Kidney (tissue), 14 donors: Measurements from ENCODE around the gene IPCEF1. TPM values are rescaled to one million over a fixed set of nuclear protein-coding genes. Genes with fewer than 3 reads are reported as not detected.

Experiments used
- DNase-seq, 5 donors: peaks; one replicate each; pipeline ENCODE4 v3.0.0-alpha.2; 2013 to 2020
- FAIRE-seq: peaks from 2 replicates; lab custom pipeline; 2012; peaks lifted over from hg19 to GRCh38; lab: Jason Lieb, UNC
- H3K27ac ChIP-seq, 2 donors: one replicate each; pipeline ENCODE4 v1.7.0; 2013; ENCODE audit warnings: low read depth in 2 of 2, low read length in 2 of 2, inconsistent platforms in 1 of 2
- H3K27me3 ChIP-seq: one replicate; pipeline ENCODE4 v1.7.1; 2013; ENCODE audit warnings: low read length, inconsistent platforms; ENCODE audit not compliant: control insufficient read depth, insufficient read depth
- H3K36me3 ChIP-seq, 3 donors: one replicate each; pipeline versions ENCODE4 v1.7.0 to v1.7.1; 2013; ENCODE audit warnings: low read length in 3 of 3, control low read depth in 1 of 3, inconsistent platforms in 1 of 3; ENCODE audit not compliant: insufficient read depth in 3 of 3, control insufficient read depth in 2 of 3
- H3K4me1 ChIP-seq, 3 donors: one replicate each; pipeline versions ENCODE4 v1.7.0 to v1.7.1; 2013; ENCODE audit warnings: low read length in 3 of 3, inconsistent platforms in 1 of 3, low read depth in 1 of 3; ENCODE audit not compliant: control insufficient read depth in 2 of 3, insufficient read depth in 2 of 3
- H3K4me3 ChIP-seq, 3 donors: one replicate each; pipeline versions ENCODE4 v1.7.0 to v1.8.1; 2013; ENCODE audit warnings: low read length in 3 of 3, control low read depth in 1 of 3, inconsistent platforms in 1 of 3
- H3K9ac ChIP-seq, 3 donors: one replicate each; pipeline versions ENCODE4 v1.7.0 to v1.7.1; 2013; ENCODE audit warnings: low read length in 3 of 3, control low read depth in 1 of 3, inconsistent platforms in 1 of 3
- H3K9me3 ChIP-seq, 3 donors: one replicate each; pipeline versions ENCODE4 v1.7.0 to v1.7.1; 2013; ENCODE audit warnings: low read length in 3 of 3, control low read depth in 1 of 3, inconsistent platforms in 1 of 3; ENCODE audit not compliant: control insufficient read depth in 2 of 3, insufficient read depth in 1 of 3
- intact Hi-C: fragments of 100-400 bp; cut with DNase I; formaldehyde crosslinking; loops from one replicate; pipeline ENCODE4 v1.11.1; 2022
- polyA plus RNA-seq: library from polyadenylated mRNA; stranded (reverse); fragments of 350-450 nt; fragmentation: Illumina TruSeq; extraction: RNeasy Lipid Tissue Mini Kit (QIAGEN cat#74804); gene quantifications from one replicate; pipeline ENCODE4 v1.2.3, GENCODE V29; 2014; ENCODE audit warnings: low read depth, low replicate concordance; ENCODE audit not compliant: insufficient read depth
- total RNA-seq: library from RNA; stranded (reverse); fragmentation: NEBNext Ultra II Directional; extraction: Animal tissue kit (Norgen Biotek cat#: 25700); gene quantifications from one replicate; pipeline ENCODE4 v1.2.1, GENCODE V29; 2021
- TF ChIP-seq, protein P1 (sequence below): IDR thresholded peaks from 3 replicates; pipeline ENCODE4 v1.5.1; 2012; ENCODE audit warnings: mild to moderate bottlenecking, moderate library complexity, borderline replicate concordance; ENCODE audit not compliant: insufficient read depth; ENCODE audit errors: extremely low read depth
- donor health status: control.
- donor health status: control.
- donor health status: control.
- donor health status: control.
- donor health status: control.
- donor health status: DM: yes; HTN: yes; CAD: no.
- donor health status: Normal renal cell carcinoma (clear cell type).

Gene IPCEF1
- total and polyA plus RNA-seq, 2 donors from 2014 or later: 2.7 to 25.9 TPM

DNA sequence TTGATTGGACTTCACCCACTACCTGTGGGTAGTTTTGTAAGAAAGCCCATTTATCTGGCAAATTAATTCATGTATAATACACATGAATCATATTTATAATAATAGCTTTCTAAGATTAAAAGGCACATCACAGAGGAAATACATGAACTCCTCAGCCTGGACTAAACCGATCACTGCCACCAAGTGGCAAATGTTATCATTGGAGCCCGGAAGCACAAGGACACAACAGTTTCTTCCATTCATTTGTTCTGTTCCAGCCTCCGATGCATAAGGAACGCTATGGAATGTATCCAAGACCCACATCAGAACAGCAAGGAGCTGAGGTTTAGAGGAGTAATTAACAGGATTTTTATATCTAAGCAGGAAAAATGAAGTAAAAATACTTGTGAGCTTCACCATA lies 13.9 kb upstream of the IPCEF1 start:
- peak; percentile 66 for FAIRE-seq
- Histone ChIP-seq H3K4me1 (no peaks in the 10 kb centered on the region), H3K27ac (no peak overlapping the region), H3K9me3 (no peaks in the 10 kb centered on the region), H3K4me3 (peak overlapping the region in 1 of 3 donors; percentile 17), H3K27me3 (no peaks in the 10 kb centered on the region), H3K36me3 (no peaks in the 10 kb centered on the region), H3K9ac (no peak overlapping the region)
- intact Hi-C loops: no loop called here
- TF ChIP-seq, protein P1, sequence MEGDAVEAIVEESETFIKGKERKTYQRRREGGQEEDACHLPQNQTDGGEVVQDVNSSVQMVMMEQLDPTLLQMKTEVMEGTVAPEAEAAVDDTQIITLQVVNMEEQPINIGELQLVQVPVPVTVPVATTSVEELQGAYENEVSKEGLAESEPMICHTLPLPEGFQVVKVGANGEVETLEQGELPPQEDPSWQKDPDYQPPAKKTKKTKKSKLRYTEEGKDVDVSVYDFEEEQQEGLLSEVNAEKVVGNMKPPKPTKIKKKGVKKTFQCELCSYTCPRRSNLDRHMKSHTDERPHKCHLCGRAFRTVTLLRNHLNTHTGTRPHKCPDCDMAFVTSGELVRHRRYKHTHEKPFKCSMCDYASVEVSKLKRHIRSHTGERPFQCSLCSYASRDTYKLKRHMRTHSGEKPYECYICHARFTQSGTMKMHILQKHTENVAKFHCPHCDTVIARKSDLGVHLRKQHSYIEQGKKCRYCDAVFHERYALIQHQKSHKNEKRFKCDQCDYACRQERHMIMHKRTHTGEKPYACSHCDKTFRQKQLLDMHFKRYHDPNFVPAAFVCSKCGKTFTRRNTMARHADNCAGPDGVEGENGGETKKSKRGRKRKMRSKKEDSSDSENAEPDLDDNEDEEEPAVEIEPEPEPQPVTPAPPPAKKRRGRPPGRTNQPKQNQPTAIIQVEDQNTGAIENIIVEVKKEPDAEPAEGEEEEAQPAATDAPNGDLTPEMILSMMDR: peak; percentile 44
- DNase-seq: peak in 1 of 5 donors; percentile 70

DNA sequence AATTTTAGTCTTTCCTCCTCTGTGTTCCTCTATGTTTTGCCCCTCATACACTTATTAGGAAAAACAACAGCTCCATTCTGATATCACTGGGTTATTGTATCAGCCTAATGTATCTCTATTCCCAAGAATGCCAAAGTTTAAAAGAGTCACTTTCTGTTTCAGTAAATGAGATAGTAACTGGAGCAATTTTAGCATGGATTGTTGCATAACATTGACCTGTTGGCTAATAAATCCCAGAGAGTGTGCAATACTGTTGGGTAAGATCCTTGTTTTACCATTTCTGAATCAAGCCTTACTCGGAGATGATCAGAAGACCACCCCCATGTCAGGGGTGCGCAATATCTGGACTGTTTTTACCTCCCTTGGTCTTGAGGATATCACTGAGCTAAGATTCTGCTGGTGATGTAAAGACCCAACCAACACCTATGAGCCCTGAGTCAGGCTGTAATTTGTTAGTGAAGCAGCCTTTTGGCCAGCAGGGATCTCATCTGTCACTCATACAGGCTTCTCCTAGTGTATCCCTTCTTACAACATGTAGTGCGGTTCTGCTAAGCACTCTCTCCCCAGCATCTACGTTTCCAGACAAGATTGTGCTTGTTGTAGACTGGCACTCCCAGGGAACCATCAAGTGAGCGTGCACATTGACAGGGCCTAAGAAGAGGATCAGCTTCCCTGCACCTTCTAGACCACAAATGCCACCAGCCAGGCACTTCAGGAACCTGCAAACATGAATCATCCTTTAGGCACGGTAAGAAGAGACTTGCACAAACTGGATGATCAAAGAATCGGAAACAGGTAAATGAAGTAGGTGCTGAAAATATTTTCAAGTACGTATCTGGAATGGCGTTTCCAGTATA lies 11.5 kb upstream of the IPCEF1 start:
- TF ChIP-seq, protein P1: no peak
- no peaks in the 10 kb centered on the region for H3K27me3 ChIP-seq
- no peak for FAIRE-seq
- no peaks in the 10 kb centered on the region for H3K36me3 ChIP-seq
- H3K9me3 ChIP-seq: no peaks in the 10 kb centered on the region
- H3K27ac ChIP-seq: no peak overlapping the region
- no peak overlapping the region for H3K4me3 ChIP-seq
- no peak for DNase-seq
- no peak overlapping the region for H3K9ac ChIP-seq
- intact Hi-C loops: no loop called here
- no peaks in the 10 kb centered on the region for H3K4me1 ChIP-seq

DNA sequence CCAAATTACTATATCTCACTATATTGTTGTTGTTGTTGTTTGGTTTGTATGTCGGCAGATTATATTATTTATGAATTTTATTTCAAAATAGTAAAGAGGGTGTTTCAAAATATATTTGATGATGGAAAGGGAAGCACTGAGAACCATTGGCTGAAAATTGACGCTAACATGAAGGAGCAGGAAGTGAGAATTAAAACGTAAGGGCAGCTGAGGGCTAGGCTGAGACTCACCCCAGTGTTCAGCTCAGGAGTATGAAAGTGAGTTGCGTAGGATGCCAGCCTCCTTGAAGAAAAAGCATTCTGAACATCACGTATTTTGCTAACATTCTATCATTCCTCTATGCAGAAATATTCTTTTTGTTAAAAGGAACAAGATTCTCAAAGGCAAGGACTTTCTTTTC lies 10.7 kb upstream of the IPCEF1 start:
- no peaks in the 10 kb centered on the region for H3K36me3 ChIP-seq
- DNase-seq (no peak), FAIRE-seq (no peak)
- H3K27ac ChIP-seq: no peak overlapping the region
- TF ChIP-seq, protein P1: no peak
- H3K4me3 ChIP-seq: no peak overlapping the region
- H3K9ac ChIP-seq: no peak overlapping the region
- no peaks in the 10 kb centered on the region for H3K9me3 ChIP-seq
- no peaks in the 10 kb centered on the region for H3K4me1 ChIP-seq
- H3K27me3 ChIP-seq: no peaks in the 10 kb centered on the region
- intact Hi-C loops: no loop called here

DNA sequence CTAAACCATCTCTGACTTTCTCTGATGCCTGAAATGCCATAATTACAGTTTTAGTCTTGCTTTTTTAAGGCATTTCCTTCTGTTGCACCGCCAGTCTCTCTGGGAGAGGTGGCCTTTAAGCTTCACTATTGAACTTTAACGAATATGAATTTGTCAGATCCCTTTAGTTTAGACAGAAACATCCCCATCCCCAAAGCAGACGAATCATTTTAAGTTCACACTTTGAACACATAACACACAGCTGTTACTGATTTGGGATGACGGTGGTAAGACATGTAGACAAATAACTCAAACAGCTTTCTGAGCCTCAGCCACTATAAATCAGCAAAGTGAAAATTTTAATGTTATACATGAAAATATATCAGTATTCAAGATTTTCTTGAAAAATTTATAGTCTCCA lies 7.2 kb upstream of the IPCEF1 start:
- H3K36me3 ChIP-seq: no peaks in the 10 kb centered on the region
- TF ChIP-seq, protein P1: no peak
- FAIRE-seq (no peak), DNase-seq (peak in 1 of 5 donors; percentile 65)
- H3K4me1 ChIP-seq: no peaks in the 10 kb centered on the region
- no peak overlapping the region for H3K27ac ChIP-seq
- H3K9me3 ChIP-seq: no peaks in the 10 kb centered on the region
- H3K4me3 ChIP-seq: no peak overlapping the region
- H3K27me3 ChIP-seq: no peaks in the 10 kb centered on the region
- H3K9ac ChIP-seq: no peak overlapping the region
- intact Hi-C loops: no loop called here
